Activated CD8-positive, alpha-beta T cell treated with anti-CD3 and anti-CD28 coated beads for 36 hours (primary cell): ENCODE measurements around the gene USP17L18. TPM values are rescaled to one million over a fixed set of nuclear protein-coding genes. Genes with fewer than 3 reads are reported as not detected.
"Not testable (repeated sequence)": the region's sequence is repeated elsewhere in the genome, so short reads cannot be mapped to it uniquely, and the experiment has no call there.

Experiments
- ATAC-seq: fragments of 200-7000 bp; cut with Tn5 transposase; one replicate; pipeline ENCODE4 v1.10.0; 2021; ENCODE audit warnings: mild to moderate bottlenecking, moderate library complexity
- CTCF ChIA-PET: fragments of 350-600 bp; sonication (Branson Sonifier 250); formaldehyde crosslinking; loops from one replicate; lab custom pipeline; 2021; ENCODE audit warnings: antibody characterized with exemption; lab: Charles Lee
- POLR2A ChIA-PET: fragments of 350-600 bp; sonication (Branson Sonifier 250); formaldehyde crosslinking; loops from one replicate; lab custom pipeline; 2021; ENCODE audit warnings: antibody characterized with exemption; lab: Charles Lee
- DNase-seq: peaks from one replicate; pipeline ENCODE4 v3.0.0-alpha.2; 2020
- H3K27ac Mint-ChIP-seq: one replicate; pipeline ENCODE4 v1.8.0; 2021; ENCODE audit warnings: mild to moderate bottlenecking, mixed read lengths
- H3K27me3 Mint-ChIP-seq: one replicate; pipeline ENCODE4 v1.8.0; 2021; ENCODE audit warnings: mixed read lengths
- H3K36me3 Mint-ChIP-seq: one replicate; pipeline ENCODE4 v1.8.0; 2021; ENCODE audit warnings: low read depth, mixed read lengths
- H3K4me1 Mint-ChIP-seq: one replicate; pipeline ENCODE4 v1.8.0; 2021; ENCODE audit warnings: low read depth, mixed read lengths
- H3K4me3 Mint-ChIP-seq: one replicate; pipeline ENCODE4 v1.8.0; 2021; ENCODE audit warnings: mild to moderate bottlenecking, moderate library complexity, mixed read lengths
- H3K9me3 Mint-ChIP-seq: one replicate; pipeline ENCODE4 v1.8.0; 2021; ENCODE audit warnings: mixed read lengths
- intact Hi-C: fragments of 100-400 bp; cut with micrococcal nuclease; formaldehyde crosslinking; loops from one replicate; pipeline ENCODE4 v1.10.0; 2022
- total RNA-seq, 2 experiments: library from RNA; stranded (reverse); gene quantifications; one replicate each; pipeline ENCODE4 v1.2.3, GENCODE V29; 2021

USP17L18 gene, protein sequence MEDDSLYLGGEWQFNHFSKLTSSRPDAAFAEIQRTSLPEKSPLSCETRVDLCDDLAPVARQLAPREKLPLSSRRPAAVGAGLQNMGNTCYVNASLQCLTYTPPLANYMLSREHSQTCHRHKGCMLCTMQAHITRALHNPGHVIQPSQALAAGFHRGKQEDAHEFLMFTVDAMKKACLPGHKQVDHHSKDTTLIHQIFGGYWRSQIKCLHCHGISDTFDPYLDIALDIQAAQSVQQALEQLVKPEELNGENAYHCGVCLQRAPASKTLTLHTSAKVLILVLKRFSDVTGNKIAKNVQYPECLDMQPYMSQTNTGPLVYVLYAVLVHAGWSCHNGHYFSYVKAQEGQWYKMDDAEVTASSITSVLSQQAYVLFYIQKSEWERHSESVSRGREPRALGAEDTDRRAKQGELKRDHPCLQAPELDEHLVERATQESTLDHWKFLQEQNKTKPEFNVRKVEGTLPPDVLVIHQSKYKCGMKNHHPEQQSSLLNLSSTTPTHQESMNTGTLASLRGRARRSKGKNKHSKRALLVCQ
- total RNA-seq: not detected

DNA sequence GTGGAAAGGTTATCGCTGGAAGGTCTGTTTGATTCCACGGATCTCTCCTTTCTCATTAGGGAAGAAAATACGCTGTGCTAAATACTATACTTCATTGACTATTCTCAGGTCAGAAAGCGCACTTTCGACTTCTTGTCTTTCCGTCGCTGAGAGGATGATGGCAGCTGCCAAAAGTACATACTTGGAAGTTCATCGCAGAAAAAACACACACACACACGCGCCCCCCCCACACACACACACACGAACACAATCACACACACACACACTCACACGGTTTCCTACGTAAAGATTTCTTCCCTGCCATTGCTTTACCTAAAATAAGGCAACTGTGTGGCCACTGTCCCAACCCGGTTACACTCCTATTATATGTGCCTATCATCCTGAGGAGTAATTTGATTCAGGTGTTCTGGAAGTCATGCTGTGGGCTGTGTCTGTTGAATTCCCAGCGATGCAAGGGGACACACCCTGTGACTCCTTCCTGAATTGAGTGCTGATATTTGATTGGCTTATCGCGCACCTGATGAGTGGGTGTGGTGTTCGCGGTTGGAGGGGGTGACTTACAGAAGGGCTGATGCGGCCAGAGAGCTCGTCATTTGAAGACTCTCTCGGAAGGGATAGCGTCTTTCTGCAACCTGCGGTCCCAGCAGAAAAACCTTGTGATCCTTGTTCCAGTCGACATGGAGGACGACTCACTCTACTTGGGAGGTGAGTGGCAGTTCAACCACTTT, at the start of gene USP17L18:
TSS of gene USP17L18 (plus strand) at position 678 of the 728 bp plus-strand sequence. CDS start at position 678, 0 bp downstream.
- H3K27me3 Mint-ChIP-seq, H3K4me3 Mint-ChIP-seq, intact Hi-C loops, H3K9me3 Mint-ChIP-seq, H3K27ac Mint-ChIP-seq, POLR2A ChIA-PET, CTCF ChIA-PET, H3K4me1 Mint-ChIP-seq, ATAC-seq, H3K36me3 Mint-ChIP-seq: not testable (repeated sequence)
- DNase-seq: peak; percentile 0

DNA sequence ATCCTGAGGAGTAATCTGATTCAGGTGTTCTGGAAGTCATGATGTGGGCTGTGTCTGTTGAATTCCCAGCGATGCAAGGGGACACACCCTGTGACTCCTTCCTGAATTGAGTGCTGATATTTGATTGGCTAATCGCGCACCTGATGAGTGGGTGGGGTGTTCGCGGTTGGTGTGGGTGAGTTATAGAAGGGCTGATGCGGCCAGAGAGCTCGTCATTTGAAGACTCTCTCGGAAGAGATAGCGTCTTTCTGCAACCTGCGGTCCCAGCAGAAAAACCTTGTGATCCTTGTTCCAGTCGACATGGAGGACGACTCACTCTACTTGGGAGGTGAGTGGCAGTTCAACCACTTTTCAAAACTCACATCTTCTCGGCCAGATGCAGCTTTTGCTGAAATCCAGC, 38.1 kb upstream of the USP17L18 start, which contains the start of gene USP17L10:
TSS of gene USP17L10 (plus strand) at position 301 of the 400 bp plus-strand sequence. CDS start at position 301, 0 bp downstream.
- POLR2A ChIA-PET: not testable (repeated sequence)

DNA sequence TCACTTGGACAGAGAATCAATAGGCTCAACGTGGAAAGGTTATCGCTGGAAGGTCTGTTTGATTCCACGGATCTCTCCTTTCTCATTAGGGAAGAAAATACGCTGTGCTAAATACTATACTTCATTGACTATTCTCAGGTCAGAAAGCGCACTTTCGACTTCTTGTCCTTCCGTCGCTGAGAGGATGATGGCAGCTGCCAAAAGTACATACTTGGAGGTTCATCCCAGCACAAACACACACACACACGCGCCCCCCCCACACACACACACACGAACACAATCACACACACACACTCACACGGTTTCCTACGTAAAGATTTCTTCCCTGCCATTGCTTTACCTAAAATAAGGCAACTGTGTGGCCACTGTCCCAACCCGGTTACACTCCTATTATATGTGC, 33.7 kb upstream of the USP17L18 start:
- H3K27me3 Mint-ChIP-seq, H3K4me1 Mint-ChIP-seq, H3K4me3 Mint-ChIP-seq, CTCF ChIA-PET, POLR2A ChIA-PET, H3K9me3 Mint-ChIP-seq, DNase-seq, intact Hi-C loops, H3K36me3 Mint-ChIP-seq, H3K27ac Mint-ChIP-seq, ATAC-seq: not testable (repeated sequence)

More for the DNA sequence above, 38.1 kb upstream of the USP17L18 start, which contains the start of gene USP17L10:
- H3K36me3 Mint-ChIP-seq, DNase-seq, H3K9me3 Mint-ChIP-seq, ATAC-seq, CTCF ChIA-PET, H3K27ac Mint-ChIP-seq, intact Hi-C loops, H3K27me3 Mint-ChIP-seq, H3K4me3 Mint-ChIP-seq, H3K4me1 Mint-ChIP-seq: not testable (repeated sequence)

DNA sequence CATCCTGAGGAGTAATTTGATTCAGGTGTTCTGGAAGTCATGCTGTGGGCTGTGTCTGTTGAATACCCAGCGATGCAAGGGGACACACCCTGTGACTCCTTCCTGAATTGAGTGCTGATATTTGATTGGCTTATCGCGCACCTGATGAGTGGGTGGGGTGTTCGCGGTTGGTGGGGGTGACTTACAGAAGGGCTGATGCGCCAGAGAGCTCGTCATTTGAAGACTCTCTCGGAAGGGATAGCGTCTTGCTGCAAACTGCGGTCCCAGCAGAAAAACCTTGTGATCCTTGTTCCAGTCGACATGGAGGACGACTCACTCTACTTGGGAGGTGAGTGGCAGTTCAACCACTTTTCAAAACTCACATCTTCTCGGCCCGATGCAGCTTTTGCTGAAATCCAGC, 33.3 kb upstream of the USP17L18 start, which contains the start of gene USP17L11:
TSS of gene USP17L11 (plus strand) at position 301 of the 400 bp plus-strand sequence. CDS start at position 301, 0 bp downstream.
- POLR2A ChIA-PET, H3K4me1 Mint-ChIP-seq, CTCF ChIA-PET, intact Hi-C loops, H3K4me3 Mint-ChIP-seq, H3K9me3 Mint-ChIP-seq, H3K27ac Mint-ChIP-seq, H3K36me3 Mint-ChIP-seq, DNase-seq, H3K27me3 Mint-ChIP-seq, ATAC-seq: not testable (repeated sequence)

DNA sequence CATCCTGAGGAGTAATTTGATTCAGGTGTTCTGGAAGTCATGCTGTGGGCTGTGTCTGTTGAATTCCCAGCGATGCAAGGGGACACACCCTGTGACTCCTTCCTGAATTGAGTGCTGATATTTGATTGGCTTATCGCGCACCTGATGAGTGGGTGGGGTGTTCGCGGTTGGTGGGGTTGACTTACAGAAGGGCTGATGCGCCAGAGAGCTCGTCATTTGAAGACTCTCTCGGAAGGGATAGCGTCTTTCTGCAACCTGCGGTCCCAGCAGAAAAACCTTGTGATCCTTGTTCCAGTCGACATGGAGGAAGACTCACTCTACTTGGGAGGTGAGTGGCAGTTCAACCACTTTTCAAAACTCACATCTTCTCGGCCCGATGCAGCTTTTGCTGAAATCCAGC, 28.6 kb upstream of the USP17L18 start, which contains the start of gene USP17L12:
TSS of gene USP17L12 (plus strand) at position 301 of the 400 bp plus-strand sequence. CDS start at position 301, 0 bp downstream.
- ATAC-seq, H3K4me3 Mint-ChIP-seq, intact Hi-C loops, H3K36me3 Mint-ChIP-seq, CTCF ChIA-PET, DNase-seq, H3K4me1 Mint-ChIP-seq, H3K27ac Mint-ChIP-seq, H3K9me3 Mint-ChIP-seq, H3K27me3 Mint-ChIP-seq, POLR2A ChIA-PET: not testable (repeated sequence)

DNA sequence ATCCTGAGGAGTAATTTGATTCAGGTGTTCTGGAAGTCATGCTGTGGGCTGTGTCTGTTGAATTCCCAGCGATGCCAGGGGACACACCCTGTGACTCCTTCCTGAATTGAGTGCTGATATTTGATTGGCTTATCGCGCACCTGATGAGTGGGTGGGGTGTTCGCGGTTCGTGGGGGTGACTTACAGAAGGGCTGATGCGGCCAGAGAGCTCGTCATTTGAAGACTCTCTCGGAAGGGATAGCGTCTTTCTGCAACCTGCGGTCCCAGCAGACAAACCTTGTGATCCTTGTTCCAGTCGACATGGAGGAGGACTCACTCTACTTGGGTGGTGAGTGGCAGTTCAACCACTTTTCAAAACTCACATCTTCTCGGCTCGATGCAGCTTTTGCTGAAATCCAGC, 23.8 kb upstream of the USP17L18 start, which contains the start of gene USP17L13:
TSS of gene USP17L13 (plus strand) at position 301 of the 400 bp plus-strand sequence. CDS start at position 301, 0 bp downstream.
- H3K4me1 Mint-ChIP-seq, intact Hi-C loops, POLR2A ChIA-PET, CTCF ChIA-PET, ATAC-seq, H3K9me3 Mint-ChIP-seq, H3K4me3 Mint-ChIP-seq, H3K36me3 Mint-ChIP-seq, H3K27ac Mint-ChIP-seq, H3K27me3 Mint-ChIP-seq, DNase-seq: not testable (repeated sequence)

DNA sequence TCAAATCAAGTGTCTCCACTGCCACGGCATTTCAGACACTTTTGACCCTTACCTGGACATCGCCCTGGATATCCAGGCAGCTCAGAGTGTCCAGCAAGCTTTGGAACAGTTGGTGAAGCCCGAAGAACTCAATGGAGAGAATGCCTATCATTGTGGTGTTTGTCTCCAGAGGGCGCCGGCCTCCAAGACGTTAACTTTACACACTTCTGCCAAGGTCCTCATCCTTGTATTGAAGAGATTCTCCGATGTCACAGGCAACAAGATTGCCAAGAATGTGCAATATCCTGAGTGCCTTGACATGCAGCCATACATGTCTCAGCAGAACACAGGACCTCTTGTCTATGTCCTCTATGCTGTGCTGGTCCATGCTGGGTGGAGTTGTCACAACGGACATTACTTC, 18.2 kb upstream of the USP17L18 start:
- H3K4me1 Mint-ChIP-seq, H3K27me3 Mint-ChIP-seq, H3K9me3 Mint-ChIP-seq, POLR2A ChIA-PET, intact Hi-C loops, ATAC-seq, H3K36me3 Mint-ChIP-seq, CTCF ChIA-PET, H3K4me3 Mint-ChIP-seq, H3K27ac Mint-ChIP-seq: not testable (repeated sequence)
- peak; percentile 0 for DNase-seq

DNA sequence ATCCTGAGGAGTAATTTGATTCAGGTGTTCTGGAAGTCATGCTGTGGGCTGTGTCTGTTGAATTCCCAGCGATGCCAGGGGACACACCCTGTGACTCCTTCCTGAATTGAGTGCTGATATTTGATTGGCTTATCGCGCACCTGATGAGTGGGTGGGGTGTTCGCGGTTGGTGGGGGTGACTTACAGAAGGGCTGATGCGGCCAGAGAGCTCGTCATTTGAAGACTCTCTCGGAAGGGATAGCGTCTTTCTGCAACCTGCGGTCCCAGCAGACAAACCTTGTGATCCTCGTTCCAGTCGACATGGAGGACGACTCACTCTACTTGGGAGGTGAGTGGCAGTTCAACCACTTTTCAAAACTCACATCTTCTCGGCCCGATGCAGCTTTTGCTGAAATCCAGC, 14.3 kb upstream of the USP17L18 start, which contains the start of gene USP17L15:
TSS of gene USP17L15 (plus strand) at position 301 of the 400 bp plus-strand sequence. CDS start at position 301, 0 bp downstream.
- POLR2A ChIA-PET, CTCF ChIA-PET, H3K36me3 Mint-ChIP-seq, intact Hi-C loops, ATAC-seq, H3K4me3 Mint-ChIP-seq, H3K9me3 Mint-ChIP-seq, H3K4me1 Mint-ChIP-seq, H3K27ac Mint-ChIP-seq, H3K27me3 Mint-ChIP-seq, DNase-seq: not testable (repeated sequence)

DNA sequence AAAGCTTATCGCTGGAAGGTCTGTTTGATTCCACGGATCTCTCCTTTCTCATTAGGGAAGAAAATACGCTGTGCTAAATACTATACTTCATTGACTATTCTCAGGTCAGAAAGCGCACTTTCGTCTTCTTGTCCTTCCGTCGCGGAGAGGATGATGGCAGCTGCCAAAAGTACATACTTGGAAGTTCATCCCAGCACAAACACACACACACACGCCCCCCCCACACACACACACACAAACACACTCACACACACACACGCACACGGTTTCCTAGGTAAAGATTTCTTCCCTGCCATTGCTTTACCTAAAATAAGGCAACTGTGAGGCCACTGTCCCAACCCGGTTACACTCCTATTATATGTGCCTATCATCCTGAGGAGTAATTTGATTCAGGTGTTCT, 10.0 kb upstream of the USP17L18 start:
- H3K4me1 Mint-ChIP-seq, DNase-seq, CTCF ChIA-PET, POLR2A ChIA-PET, H3K27me3 Mint-ChIP-seq, H3K27ac Mint-ChIP-seq, H3K9me3 Mint-ChIP-seq, H3K36me3 Mint-ChIP-seq, ATAC-seq, H3K4me3 Mint-ChIP-seq, intact Hi-C loops: not testable (repeated sequence)

DNA sequence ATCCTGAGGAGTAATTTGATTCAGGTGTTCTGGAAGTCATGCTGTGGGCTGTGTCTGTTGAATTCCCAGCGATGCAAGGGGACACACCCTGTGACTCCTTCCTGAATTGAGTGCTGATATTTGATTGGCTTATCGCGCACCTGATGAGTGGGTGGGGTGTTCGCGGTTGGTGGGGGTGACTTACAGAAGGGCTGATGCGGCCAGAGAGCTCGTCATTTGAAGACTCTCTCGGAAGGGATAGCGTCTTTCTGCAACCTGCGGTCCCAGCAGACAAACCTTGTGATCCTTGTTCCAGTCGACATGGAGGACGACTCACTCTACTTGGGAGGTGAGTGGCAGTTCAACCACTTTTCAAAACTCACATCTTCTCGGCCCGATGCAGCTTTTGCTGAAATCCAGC, 4.9 kb upstream of the USP17L18 start, which contains the start of gene USP17L17:
TSS of gene USP17L17 (plus strand) at position 301 of the 400 bp plus-strand sequence. CDS start at position 301, 0 bp downstream.
- H3K27ac Mint-ChIP-seq, DNase-seq, intact Hi-C loops, ATAC-seq, H3K4me3 Mint-ChIP-seq, H3K36me3 Mint-ChIP-seq, POLR2A ChIA-PET, H3K27me3 Mint-ChIP-seq, H3K9me3 Mint-ChIP-seq, H3K4me1 Mint-ChIP-seq, CTCF ChIA-PET: not testable (repeated sequence)

DNA sequence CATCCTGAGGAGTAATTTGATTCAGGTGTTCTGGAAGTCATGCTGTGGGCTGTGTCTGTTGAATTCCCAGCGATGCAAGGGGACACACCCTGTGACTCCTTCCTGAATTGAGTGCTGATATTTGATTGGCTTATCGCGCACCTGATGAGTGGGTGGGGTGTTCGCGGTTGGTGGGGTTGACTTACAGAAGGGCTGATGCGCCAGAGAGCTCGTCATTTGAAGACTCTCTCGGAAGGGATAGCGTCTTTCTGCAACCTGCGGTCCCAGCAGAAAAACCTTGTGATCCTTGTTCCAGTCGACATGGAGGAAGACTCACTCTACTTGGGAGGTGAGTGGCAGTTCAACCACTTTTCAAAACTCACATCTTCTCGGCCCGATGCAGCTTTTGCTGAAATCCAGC, 4.6 kb downstream of the USP17L18 start, which contains the start of gene USP17L19:
TSS of gene USP17L19 (plus strand) at position 301 of the 400 bp plus-strand sequence. CDS start at position 301, 0 bp downstream.
- POLR2A ChIA-PET, H3K4me1 Mint-ChIP-seq, ATAC-seq, H3K27ac Mint-ChIP-seq, H3K36me3 Mint-ChIP-seq, DNase-seq, CTCF ChIA-PET, intact Hi-C loops, H3K9me3 Mint-ChIP-seq, H3K27me3 Mint-ChIP-seq, H3K4me3 Mint-ChIP-seq: not testable (repeated sequence)
